Measurements from ENCODE around the gene GRAP. TPM values are rescaled to one million over a fixed set of nuclear protein-coding genes. Genes with fewer than 3 reads are reported as not detected.

GRAP gene
- total RNA-seq, 2 donors from 2014 or later: 0.33 to 1.8 TPM

GRCh38 chr17:19001907-19002590 lies 44.7 kb downstream of the GRAP start:
- H3K27ac ChIP-seq: peak overlapping the region; percentile 18 to 87 (median 80)
- H3K36me3 ChIP-seq (replicated peaks in 1 of 2; ENCODE audit: insufficient read depth in 1 of 2, low read depth in 2 of 2): no peaks in the 10 kb centered on the region
- DNase-seq: no peak
- no peaks in the 10 kb centered on the region for H3K27me3 ChIP-seq
- no peak for ATAC-seq
- 71 to 85% methylated on average over 4 to 7 of the region's 7 CpGs for WGBS, 2 donors
- TF ChIP-seq POLR2A (IDR thresholded peaks at IDR 0.05) (no peak), CTCF (IDR thresholded peaks at IDR 0.05) (no peak)
- H3K4me1 ChIP-seq: peaks cover 49% of the 10 kb centered on the region
- no peaks in the 10 kb centered on the region for H3K9me3 ChIP-seq
- H3K4me3 ChIP-seq: no peak overlapping the region
- intact Hi-C loops (cut with DNase I): no loop called here

GRCh38 chr17:19000531-19001325 lies 46.0 kb downstream of the GRAP start:
- no peaks in the 10 kb centered on the region for H3K27me3 ChIP-seq
- H3K9me3 ChIP-seq: no peaks in the 10 kb centered on the region
- intact Hi-C loops (cut with DNase I): no loop called here
- no peak overlapping the region for H3K4me3 ChIP-seq
- H3K36me3 ChIP-seq (replicated peaks in 1 of 2; ENCODE audit: insufficient read depth in 1 of 2, low read depth in 2 of 2): no peaks in the 10 kb centered on the region
- no peak for TF ChIP-seq POLR2A (IDR thresholded peaks at IDR 0.05)
- TF ChIP-seq CTCF (IDR thresholded peaks at IDR 0.05): no peak
- ATAC-seq (peak; percentile 18), DNase-seq (peak in 3 of 4 donors; percentile 38 to 46 (median 45))
- 50 to 55% methylated on average over 9 to 17 of the region's 17 CpGs for WGBS, 2 donors
- peaks cover 49% of the 10 kb centered on the region for H3K4me1 ChIP-seq
- peak overlapping the region; percentile 41 to 87 (median 80) for H3K27ac ChIP-seq

GRCh38 chr17:18999911-19000310 lies 46.8 kb downstream of the GRAP start:
- Histone ChIP-seq H3K9me3 (no peaks in the 10 kb centered on the region), H3K4me1 (peaks cover 45% of the 10 kb centered on the region), H3K27me3 (no peaks in the 10 kb centered on the region), H3K4me3 (no peak overlapping the region), H3K27ac (peak overlapping the region in 3 of 4 donors; percentile 77 to 87 (median 83)), H3K36me3 (replicated peaks in 1 of 2; ENCODE audit: insufficient read depth in 1 of 2, low read depth in 2 of 2) (no peaks in the 10 kb centered on the region)
- WGBS, 2 donors: 76 to 93% methylated on average over 3 to 6 of the region's 6 CpGs
- intact Hi-C loops (cut with DNase I): no loop called here
- ATAC-seq (no peak), DNase-seq (no peak)
- no peak for TF ChIP-seq POLR2A (IDR thresholded peaks at IDR 0.05)
- no peak for TF ChIP-seq CTCF (IDR thresholded peaks at IDR 0.05)

GRCh38 chr17:18999394-18999793 lies 47.4 kb downstream of the GRAP start:
- Histone ChIP-seq H3K27ac (peak overlapping the region in 1 of 4 donors; percentile 83), H3K36me3 (replicated peaks in 1 of 2; ENCODE audit: insufficient read depth in 1 of 2, low read depth in 2 of 2) (no peaks in the 10 kb centered on the region), H3K4me3 (no peak overlapping the region), H3K4me1 (peaks cover 43% of the 10 kb centered on the region), H3K27me3 (no peaks in the 10 kb centered on the region), H3K9me3 (no peaks in the 10 kb centered on the region)
- intact Hi-C loops (cut with DNase I): no loop called here
- WGBS, 2 donors: 87 to 90% methylated on average over 7 to 8 of the region's 8 CpGs
- ATAC-seq (no peak), DNase-seq (no peak)
- TF ChIP-seq CTCF (IDR thresholded peaks at IDR 0.05) (no peak), POLR2A (IDR thresholded peaks at IDR 0.05) (no peak)

All from body of pancreas (tissue), 4 donors.